PFSK-1 (cell line): Measurements from ENCODE around the gene HMCN2.

Experiments
- FOXP2 ChIP-seq: optimal IDR thresholded peaks from 2 replicates; pipeline ENCODE3; 2011; ENCODE audit warnings: borderline replicate concordance, control low read depth, inconsistent platforms; ENCODE audit not compliant: insufficient read depth; ENCODE audit errors: extremely low read length, extremely low read depth
- POLR2AphosphoS5 ChIP-seq: IDR thresholded peaks from 2 replicates; pipeline ENCODE4 v1.6.1; 2012; ENCODE audit warnings: low read depth, mild to moderate bottlenecking, control low read depth, low read length, moderate library complexity
- REST ChIP-seq, 2 experiments: IDR thresholded peaks; 2 replicates each; pipeline versions ENCODE4 v1.6.1 to v1.8.0; 2011 to 2012; ENCODE audit warnings: low read depth in 2 of 2, low read length in 2 of 2, control low read depth in 1 of 2, inconsistent platforms in 1 of 2, mild to moderate bottlenecking in 1 of 2, moderate library complexity in 1 of 2; ENCODE audit not compliant: insufficient read depth in 1 of 2
- SIN3A ChIP-seq: IDR thresholded peaks from 2 replicates; pipeline ENCODE4 v1.6.1; 2012; ENCODE audit warnings: mild to moderate bottlenecking, low read length, moderate library complexity, borderline replicate concordance; ENCODE audit not compliant: insufficient read depth
- TAF1 ChIP-seq: IDR thresholded peaks from 2 replicates; pipeline ENCODE4 v1.6.1; 2012; ENCODE audit warnings: low read length, control low read depth, borderline replicate concordance; ENCODE audit not compliant: insufficient read depth

HMCN2 gene

GRCh38 chr9:130419521-130420035 lies 154.0 kb downstream of the HMCN2 start:
- TF ChIP-seq REST (IDR thresholded peaks at IDR 0.05; ENCODE audit: insufficient read depth in 1 of 2, low read depth in 2 of 2, low read length in 2 of 2) = no peak
- TF ChIP-seq POLR2AphosphoS5 = no peak
- TF ChIP-seq TAF1 = no peak
- TF ChIP-seq FOXP2 = no peak
- no peak for TF ChIP-seq SIN3A

- no peak for TF ChIP-seq POLR2AphosphoS5
- TF ChIP-seq FOXP2 = no peak
These were observed 155.7 kb downstream of the HMCN2 start for GRCh38 chr9:130421154-130421801.

GRCh38 chr9:130421802-130422276 lies 156.3 kb downstream of the HMCN2 start:
- TF ChIP-seq SIN3A (no peak), FOXP2 (no peak), REST (IDR thresholded peaks at IDR 0.05; ENCODE audit: insufficient read depth in 1 of 2, low read depth in 2 of 2, low read length in 2 of 2) (no peak), TAF1 (no peak), POLR2AphosphoS5 (no peak)

- no peak for TF ChIP-seq SIN3A
- no peak for TF ChIP-seq FOXP2
- no peak for TF ChIP-seq POLR2AphosphoS5
- no peak for TF ChIP-seq REST (IDR thresholded peaks at IDR 0.05; ENCODE audit: insufficient read depth in 1 of 2, low read depth in 2 of 2, low read length in 2 of 2)
- TF ChIP-seq TAF1 = no peak
These were observed 157.0 kb downstream of the HMCN2 start for GRCh38 chr9:130422546-130422945.

GRCh38 chr9:130423272-130423671 lies 157.7 kb downstream of the HMCN2 start:
- no peak for TF ChIP-seq POLR2AphosphoS5
- TF ChIP-seq REST (IDR thresholded peaks at IDR 0.05; ENCODE audit: insufficient read depth in 1 of 2, low read depth in 2 of 2, low read length in 2 of 2) = no peak
- TF ChIP-seq SIN3A = no peak
- no peak for TF ChIP-seq TAF1
- no peak for TF ChIP-seq FOXP2
